Measurements from ENCODE around the gene CALM1.
A peak's percentile ranks its signal among the peaks of the same experiment; 100 is the strongest.
"Not testable (repeated sequence)": the region's sequence is repeated elsewhere in the genome, so short reads cannot be mapped to it uniquely, and the experiment has no call there.

CALM1 gene

GRCh38 chr14:90386321-90386720, 10.5 kb upstream of the CALM1 start:
- no peak overlapping the region for H3K4me3 ChIP-seq (ENCODE audit: low read depth, low read length)
- H3K36me3 ChIP-seq (ENCODE audit: control insufficient read depth, insufficient read depth, low read length), result no peaks in the 10 kb centered on the region
- no peak overlapping the region for H3K9ac ChIP-seq (ENCODE audit: low read depth, low read length)
- peaks cover 13% of the 10 kb centered on the region for H3K27me3 ChIP-seq (ENCODE audit: control insufficient read depth, insufficient read depth, low read length)
- H3K4me1 ChIP-seq (ENCODE audit: control insufficient read depth, insufficient read depth, low read length), result peaks cover 9% of the 10 kb centered on the region
- H3K9me3 ChIP-seq (ENCODE audit: control insufficient read depth, insufficient read depth, low read length), result no peaks in the 10 kb centered on the region

GRCh38 chr14:90387206-90387760, 9.5 kb upstream of the CALM1 start:
- H3K36me3 ChIP-seq (ENCODE audit: control insufficient read depth, insufficient read depth, low read length), result no peaks in the 10 kb centered on the region

GRCh38 chr14:90388437-90388836, 8.4 kb upstream of the CALM1 start:
- peaks cover 9% of the 10 kb centered on the region for H3K4me1 ChIP-seq (ENCODE audit: control insufficient read depth, insufficient read depth, low read length)
- H3K27me3 ChIP-seq (ENCODE audit: control insufficient read depth, insufficient read depth, low read length), result peaks cover 13% of the 10 kb centered on the region
- no peaks in the 10 kb centered on the region for H3K9me3 ChIP-seq (ENCODE audit: control insufficient read depth, insufficient read depth, low read length)
- no peak overlapping the region for H3K9ac ChIP-seq (ENCODE audit: low read depth, low read length)
- no peaks in the 10 kb centered on the region for H3K36me3 ChIP-seq (ENCODE audit: control insufficient read depth, insufficient read depth, low read length)
- H3K4me3 ChIP-seq (ENCODE audit: low read depth, low read length), result no peak overlapping the region

More at GRCh38 chr14:90387206-90387760, 9.5 kb upstream of the CALM1 start:
- Histone ChIP-seq H3K4me1 (ENCODE audit: control insufficient read depth, insufficient read depth, low read length) (peaks cover 9% of the 10 kb centered on the region), H3K9ac (ENCODE audit: low read depth, low read length) (no peak overlapping the region), H3K4me3 (ENCODE audit: low read depth, low read length) (no peak overlapping the region), H3K27me3 (ENCODE audit: control insufficient read depth, insufficient read depth, low read length) (peaks cover 13% of the 10 kb centered on the region), H3K9me3 (ENCODE audit: control insufficient read depth, insufficient read depth, low read length) (no peaks in the 10 kb centered on the region)

- H3K36me3 ChIP-seq (ENCODE audit: control insufficient read depth, insufficient read depth, low read length), result no peaks in the 10 kb centered on the region
- H3K4me1 ChIP-seq (ENCODE audit: control insufficient read depth, insufficient read depth, low read length), result peaks cover 9% of the 10 kb centered on the region
- no peak overlapping the region for H3K4me3 ChIP-seq (ENCODE audit: low read depth, low read length)
- H3K9me3 ChIP-seq (ENCODE audit: control insufficient read depth, insufficient read depth, low read length), result no peaks in the 10 kb centered on the region
- peaks cover 13% of the 10 kb centered on the region for H3K27me3 ChIP-seq (ENCODE audit: control insufficient read depth, insufficient read depth, low read length)
- no peak overlapping the region for H3K9ac ChIP-seq (ENCODE audit: low read depth, low read length)
Observed at GRCh38 chr14:90388982-90389381, 7.8 kb upstream of the CALM1 start.

- no peak overlapping the region for H3K4me3 ChIP-seq (ENCODE audit: low read depth, low read length)
- H3K4me1 ChIP-seq (ENCODE audit: control insufficient read depth, insufficient read depth, low read length), result peaks cover 2% of the 10 kb centered on the region
- peaks cover 3% of the 10 kb centered on the region for H3K27me3 ChIP-seq (ENCODE audit: control insufficient read depth, insufficient read depth, low read length)
- H3K9me3 ChIP-seq (ENCODE audit: control insufficient read depth, insufficient read depth, low read length), result no peaks in the 10 kb centered on the region
- no peak overlapping the region for H3K9ac ChIP-seq (ENCODE audit: low read depth, low read length)
- no peaks in the 10 kb centered on the region for H3K36me3 ChIP-seq (ENCODE audit: control insufficient read depth, insufficient read depth, low read length)
Observed at GRCh38 chr14:90393966-90394365, 2.9 kb upstream of the CALM1 start.

- H3K36me3 ChIP-seq (ENCODE audit: control insufficient read depth, insufficient read depth, low read length); H3K4me1 ChIP-seq (ENCODE audit: control insufficient read depth, insufficient read depth, low read length); H3K9me3 ChIP-seq (ENCODE audit: control insufficient read depth, insufficient read depth, low read length); H3K27me3 ChIP-seq (ENCODE audit: control insufficient read depth, insufficient read depth, low read length); H3K9ac ChIP-seq (ENCODE audit: low read depth, low read length); H3K4me3 ChIP-seq (ENCODE audit: low read depth, low read length): not testable (repeated sequence)
Observed at GRCh38 chr14:90394782-90395181, 2.0 kb upstream of the CALM1 start.

- Histone ChIP-seq H3K4me3 (ENCODE audit: low read depth, low read length) (peak overlapping the region; percentile 88), H3K9me3 (ENCODE audit: control insufficient read depth, insufficient read depth, low read length) (no peaks in the 10 kb centered on the region)
Observed at GRCh38 chr14:90397425-90398314, 841 bp downstream of the CALM1 start.

GRCh38 chr14:90398315-90398839, 1.5 kb downstream of the CALM1 start:
- H3K4me3 ChIP-seq (ENCODE audit: low read depth, low read length), result peak overlapping the region; percentile 87
- no peaks in the 10 kb centered on the region for H3K9me3 ChIP-seq (ENCODE audit: control insufficient read depth, insufficient read depth, low read length)
- peaks cover 3% of the 10 kb centered on the region for H3K27me3 ChIP-seq (ENCODE audit: control insufficient read depth, insufficient read depth, low read length)
- peaks cover 8% of the 10 kb centered on the region for H3K4me1 ChIP-seq (ENCODE audit: control insufficient read depth, insufficient read depth, low read length)
- peaks cover 25% of the 10 kb centered on the region for H3K36me3 ChIP-seq (ENCODE audit: control insufficient read depth, insufficient read depth, low read length)
- no peak overlapping the region for H3K9ac ChIP-seq (ENCODE audit: low read depth, low read length)

More at GRCh38 chr14:90397425-90398314, 841 bp downstream of the CALM1 start:
- peaks cover 20% of the 10 kb centered on the region for H3K36me3 ChIP-seq (ENCODE audit: control insufficient read depth, insufficient read depth, low read length)
- peak overlapping the region; percentile 81 for H3K9ac ChIP-seq (ENCODE audit: low read depth, low read length)
- H3K27me3 ChIP-seq (ENCODE audit: control insufficient read depth, insufficient read depth, low read length), result peaks cover 3% of the 10 kb centered on the region
- peaks cover 8% of the 10 kb centered on the region for H3K4me1 ChIP-seq (ENCODE audit: control insufficient read depth, insufficient read depth, low read length)

- peaks cover 8% of the 10 kb centered on the region for H3K4me1 ChIP-seq (ENCODE audit: control insufficient read depth, insufficient read depth, low read length)
- peaks cover 32% of the 10 kb centered on the region for H3K36me3 ChIP-seq (ENCODE audit: control insufficient read depth, insufficient read depth, low read length)
- peak overlapping the region; percentile 87 for H3K4me3 ChIP-seq (ENCODE audit: low read depth, low read length)
- peaks cover 3% of the 10 kb centered on the region for H3K27me3 ChIP-seq (ENCODE audit: control insufficient read depth, insufficient read depth, low read length)
- H3K9ac ChIP-seq (ENCODE audit: low read depth, low read length), result no peak overlapping the region
- no peaks in the 10 kb centered on the region for H3K9me3 ChIP-seq (ENCODE audit: control insufficient read depth, insufficient read depth, low read length)
Observed at GRCh38 chr14:90398841-90399540, 2.2 kb downstream of the CALM1 start.

- Histone ChIP-seq H3K4me1 (ENCODE audit: control insufficient read depth, insufficient read depth, low read length) (peaks cover 8% of the 10 kb centered on the region), H3K36me3 (ENCODE audit: control insufficient read depth, insufficient read depth, low read length) (peaks cover 39% of the 10 kb centered on the region), H3K9ac (ENCODE audit: low read depth, low read length) (no peak overlapping the region), H3K4me3 (ENCODE audit: low read depth, low read length) (no peak overlapping the region), H3K27me3 (ENCODE audit: control insufficient read depth, insufficient read depth, low read length) (peaks cover 3% of the 10 kb centered on the region), H3K9me3 (ENCODE audit: control insufficient read depth, insufficient read depth, low read length) (no peaks in the 10 kb centered on the region)
Observed at GRCh38 chr14:90399541-90400444, 3.0 kb downstream of the CALM1 start.

Data from iPS-15b (cell line).